T-helper 1 cell treated with Interleukin-12 subunit alpha and Interleukin-12 subunit beta and Interleukin-4 antibody, amounts not matched to agents 30 μg/mL and 1 μg/mL, for 36 hours (primary cell): Measurements from ENCODE around the gene GPR142.

Experiments used
- H3K27ac Mint-ChIP-seq: one replicate; pipeline ENCODE4 v1.8.0; 2021; ENCODE audit warnings: mild to moderate bottlenecking, mixed read lengths
- H3K27me3 Mint-ChIP-seq: one replicate; pipeline ENCODE4 v1.8.0; 2021; ENCODE audit warnings: low read depth, mixed read lengths
- H3K36me3 Mint-ChIP-seq: one replicate; pipeline ENCODE4 v1.8.0; 2021; ENCODE audit warnings: low read depth, mixed read lengths
- H3K4me1 Mint-ChIP-seq: one replicate; pipeline ENCODE4 v1.8.0; 2021; ENCODE audit warnings: low read depth, mixed read lengths
- H3K4me3 Mint-ChIP-seq: one replicate; pipeline ENCODE4 v1.8.0; 2021; ENCODE audit warnings: mild to moderate bottlenecking, moderate library complexity, mixed read lengths
- H3K9me3 Mint-ChIP-seq: one replicate; pipeline ENCODE4 v1.8.0; 2021; ENCODE audit warnings: mixed read lengths

GPR142 gene

GRCh38 chr17:74389084-74389753, 21.9 kb downstream of the GPR142 start:
- no peak overlapping the region for H3K27ac Mint-ChIP-seq
- no peak overlapping the region for H3K4me3 Mint-ChIP-seq
- H3K4me1 Mint-ChIP-seq: no peaks in the 10 kb centered on the region

GRCh38 chr17:74389937-74390679, 22.8 kb downstream of the GPR142 start:
- Mint-ChIP-seq H3K27me3 (peaks cover 4% of the 10 kb centered on the region), H3K4me3 (no peak overlapping the region), H3K9me3 (no peaks in the 10 kb centered on the region), H3K27ac (no peak overlapping the region), H3K36me3 (no peaks in the 10 kb centered on the region), H3K4me1 (no peaks in the 10 kb centered on the region)

More at GRCh38 chr17:74389084-74389753, 21.9 kb downstream of the GPR142 start:
- no peaks in the 10 kb centered on the region for H3K36me3 Mint-ChIP-seq
- H3K27me3 Mint-ChIP-seq: peaks cover 4% of the 10 kb centered on the region
- H3K9me3 Mint-ChIP-seq: no peaks in the 10 kb centered on the region

GRCh38 chr17:74390680-74391653, 23.7 kb downstream of the GPR142 start:
- no peaks in the 10 kb centered on the region for H3K4me1 Mint-ChIP-seq
- H3K9me3 Mint-ChIP-seq: no peaks in the 10 kb centered on the region
- H3K27me3 Mint-ChIP-seq: peaks cover 6% of the 10 kb centered on the region
- H3K27ac Mint-ChIP-seq: no peak overlapping the region
- no peaks in the 10 kb centered on the region for H3K36me3 Mint-ChIP-seq
- no peak overlapping the region for H3K4me3 Mint-ChIP-seq

- Mint-ChIP-seq H3K9me3 (no peaks in the 10 kb centered on the region), H3K4me1 (no peaks in the 10 kb centered on the region), H3K27ac (no peak overlapping the region), H3K27me3 (peaks cover 6% of the 10 kb centered on the region), H3K36me3 (no peaks in the 10 kb centered on the region), H3K4me3 (no peak overlapping the region)
These were observed 24.5 kb downstream of the GPR142 start for GRCh38 chr17:74391771-74392170.

- Mint-ChIP-seq H3K27ac (no peak overlapping the region), H3K27me3 (peaks cover 6% of the 10 kb centered on the region), H3K4me1 (no peaks in the 10 kb centered on the region), H3K36me3 (no peaks in the 10 kb centered on the region), H3K4me3 (no peak overlapping the region), H3K9me3 (no peaks in the 10 kb centered on the region)
These were observed 25.5 kb downstream of the GPR142 start for GRCh38 chr17:74392848-74393247.

- Mint-ChIP-seq H3K4me3 (no peak overlapping the region), H3K27me3 (peaks cover 6% of the 10 kb centered on the region), H3K27ac (no peak overlapping the region), H3K9me3 (no peaks in the 10 kb centered on the region), H3K4me1 (no peaks in the 10 kb centered on the region), H3K36me3 (no peaks in the 10 kb centered on the region)
These were observed 26.1 kb downstream of the GPR142 start for GRCh38 chr17:74393346-74393942.

- no peak overlapping the region for H3K27ac Mint-ChIP-seq
- peaks cover 10% of the 10 kb centered on the region for H3K27me3 Mint-ChIP-seq
- H3K4me1 Mint-ChIP-seq: no peaks in the 10 kb centered on the region
- H3K9me3 Mint-ChIP-seq: no peaks in the 10 kb centered on the region
- H3K4me3 Mint-ChIP-seq: no peak overlapping the region
- no peaks in the 10 kb centered on the region for H3K36me3 Mint-ChIP-seq
These were observed 27.1 kb downstream of the GPR142 start for GRCh38 chr17:74394275-74394950.

GRCh38 chr17:74394977-74395376, 27.7 kb downstream of the GPR142 start:
- H3K27me3 Mint-ChIP-seq: peaks cover 14% of the 10 kb centered on the region
- H3K9me3 Mint-ChIP-seq: no peaks in the 10 kb centered on the region
- no peak overlapping the region for H3K4me3 Mint-ChIP-seq
- no peak overlapping the region for H3K27ac Mint-ChIP-seq
- H3K4me1 Mint-ChIP-seq: no peaks in the 10 kb centered on the region
- H3K36me3 Mint-ChIP-seq: no peaks in the 10 kb centered on the region

GRCh38 chr17:74396567-74396966, 29.3 kb downstream of the GPR142 start:
- H3K36me3 Mint-ChIP-seq: no peaks in the 10 kb centered on the region
- H3K27me3 Mint-ChIP-seq: peaks cover 14% of the 10 kb centered on the region
- no peaks in the 10 kb centered on the region for H3K9me3 Mint-ChIP-seq
- H3K4me1 Mint-ChIP-seq: no peaks in the 10 kb centered on the region
- no peak overlapping the region for H3K4me3 Mint-ChIP-seq
- no peak overlapping the region for H3K27ac Mint-ChIP-seq

- Mint-ChIP-seq H3K27ac (no peak overlapping the region), H3K36me3 (no peaks in the 10 kb centered on the region), H3K4me1 (peaks cover 3% of the 10 kb centered on the region)
These were observed 34.7 kb downstream of the GPR142 start for GRCh38 chr17:74402048-74402447.

GRCh38 chr17:74403512-74404137, 36.3 kb downstream of the GPR142 start:
- peaks cover 8% of the 10 kb centered on the region for H3K27me3 Mint-ChIP-seq
- no peaks in the 10 kb centered on the region for H3K36me3 Mint-ChIP-seq
- no peak overlapping the region for H3K4me3 Mint-ChIP-seq
- H3K27ac Mint-ChIP-seq: no peak overlapping the region
- H3K9me3 Mint-ChIP-seq: no peaks in the 10 kb centered on the region
- peaks cover 3% of the 10 kb centered on the region for H3K4me1 Mint-ChIP-seq

More at GRCh38 chr17:74402048-74402447, 34.7 kb downstream of the GPR142 start:
- Mint-ChIP-seq H3K9me3 (no peaks in the 10 kb centered on the region), H3K4me3 (no peak overlapping the region), H3K27me3 (peaks cover 8% of the 10 kb centered on the region)

GRCh38 chr17:74404218-74404617, 36.9 kb downstream of the GPR142 start:
- peaks cover 6% of the 10 kb centered on the region for H3K27me3 Mint-ChIP-seq
- H3K27ac Mint-ChIP-seq: no peak overlapping the region
- H3K36me3 Mint-ChIP-seq: no peaks in the 10 kb centered on the region
- H3K9me3 Mint-ChIP-seq: no peaks in the 10 kb centered on the region
- peaks cover 3% of the 10 kb centered on the region for H3K4me1 Mint-ChIP-seq
- no peak overlapping the region for H3K4me3 Mint-ChIP-seq

- peaks cover 3% of the 10 kb centered on the region for H3K4me1 Mint-ChIP-seq
- no peaks in the 10 kb centered on the region for H3K36me3 Mint-ChIP-seq
- H3K27me3 Mint-ChIP-seq: peaks cover under 1% of the 10 kb centered on the region
- H3K9me3 Mint-ChIP-seq: no peaks in the 10 kb centered on the region
- H3K4me3 Mint-ChIP-seq: no peak overlapping the region
- no peak overlapping the region for H3K27ac Mint-ChIP-seq
These were observed 37.5 kb downstream of the GPR142 start for GRCh38 chr17:74404789-74405188.
